RPMI7951 (cell line): Measurements from ENCODE around the gene RRP36. TPM values are rescaled to one million over a fixed set of nuclear protein-coding genes. Genes with fewer than 3 reads are reported as not detected.
"Not testable (repeated sequence)": the region's sequence is repeated elsewhere in the genome, so short reads cannot be mapped to it uniquely, and the experiment has no call there.

Experiments
- DNase-seq: peaks from one replicate; pipeline ENCODE4 v3.0.0-alpha.2; 2012; ENCODE audit warnings: low read depth
- total RNA-seq: library from RNA; depleted of rRNA; stranded (reverse); fragments of >200 nt; shearing (Covaris generic); gene quantifications from 2 replicates; pipeline ENCODE4 v1.2.3, GENCODE V29; 2014; rRNA removed

Gene RRP36
- 117 and 148 TPM in 2 replicates for total RNA-seq

GRCh38 chr6:43021270-43022047, at the start of gene RRP36:
Gene RRP36, plus strand, starts transcription at chr6:43021623. Its CDS starts 32 bp downstream, at chr6:43021655.
- peak; percentile 72 for DNase-seq

GRCh38 chr6:42971746-42972327, 49.6 kb upstream of the RRP36 start:
- DNase-seq, result no peak

- DNase-seq, result no peak
Observed at GRCh38 chr6:42973926-42974325, 47.5 kb upstream of the RRP36 start.

GRCh38 chr6:42974919-42975505, 46.4 kb upstream of the RRP36 start:
- DNase-seq, result no peak

GRCh38 chr6:42978487-42978838, 43.0 kb upstream of the RRP36 start:
- peak; percentile 70 for DNase-seq

GRCh38 chr6:42978839-42979522, 42.4 kb upstream of the RRP36 start, which contains the start of gene PEX6:
Gene PEX6, minus strand, starts transcription at chr6:42979181. Its CDS starts 31 bp downstream, at chr6:42979150.
- peak; percentile 87 for DNase-seq

GRCh38 chr6:42979523-42980177, 41.8 kb upstream of the RRP36 start:
- DNase-seq, result peak; percentile 67

GRCh38 chr6:42981836-42982235, 39.6 kb upstream of the RRP36 start:
- DNase-seq, result no peak

- DNase-seq, result peak; percentile 99
Observed at GRCh38 chr6:42984001-42984923, 37.2 kb upstream of the RRP36 start, which contains the start of gene PPP2R5D. Gene PPP2R5D, plus strand, starts transcription at chr6:42984570. Its CDS starts 108 bp downstream, at chr6:42984678.

GRCh38 chr6:42984924-42985475, 36.4 kb upstream of the RRP36 start:
- DNase-seq, result peak; percentile 24

GRCh38 chr6:42987533-42988451, 33.6 kb upstream of the RRP36 start:
- DNase-seq, result no peak

GRCh38 chr6:42988486-42989020, 32.9 kb upstream of the RRP36 start:
- no peak for DNase-seq

- no peak for DNase-seq
Observed at GRCh38 chr6:42989923-42990322, 31.5 kb upstream of the RRP36 start.

GRCh38 chr6:42993445-42993844, 28.0 kb upstream of the RRP36 start:
- no peak for DNase-seq

GRCh38 chr6:42996513-42996912, 24.9 kb upstream of the RRP36 start:
- no peak for DNase-seq

GRCh38 chr6:42998205-42998604, 23.2 kb upstream of the RRP36 start:
- DNase-seq, result not testable (repeated sequence)

GRCh38 chr6:43001843-43002242, 19.6 kb upstream of the RRP36 start:
- DNase-seq, result no peak

- no peak for DNase-seq
Observed at GRCh38 chr6:43005844-43006243, 15.6 kb upstream of the RRP36 start.

GRCh38 chr6:43006251-43006650, 15.2 kb upstream of the RRP36 start:
- DNase-seq, result no peak
